ENCODE measurements around the gene MCC. TPM values are rescaled to one million over a fixed set of nuclear protein-coding genes. Genes with fewer than 3 reads are reported as not detected.

MCC gene
- total RNA-seq, 1 experiment from 2014 or later: 23.5 TPM

- TF ChIP-seq ZNF423 (CRISPR knock-in tag; IDR thresholded peaks at IDR 0.05) (no peak), MAX (CRISPR knock-in tag; IDR thresholded peaks at IDR 0.05) (no peak), TEAD1 (CRISPR knock-in tag; IDR thresholded peaks at IDR 0.05) (no peak), E2F4 (CRISPR knock-in tag; IDR thresholded peaks at IDR 0.05; ENCODE audit: borderline replicate concordance, low read depth) (no peak), SP1 (CRISPR knock-in tag; conservative IDR thresholded peaks at IDR 0.05) (no peak), JAZF1 (CRISPR knock-in tag; IDR thresholded peaks at IDR 0.05) (no peak), ZMAT4 (CRISPR knock-in tag; IDR thresholded peaks at IDR 0.05) (no peak)
Observed at GRCh38 chr5:113005454-113005853, 482.8 kb downstream of the MCC start (continued).

- ChIA-PET CTCF (no interaction called here), POLR2A (no interaction called here)
- H3K9me3 Mint-ChIP-seq: no peaks in the 10 kb centered on the region
- no peak overlapping the region for H3K4me3 Mint-ChIP-seq
- peaks cover 3% of the 10 kb centered on the region for H3K4me1 Mint-ChIP-seq
- TF ChIP-seq ZNF121 (CRISPR knock-in tag; IDR thresholded peaks at IDR 0.05) (no peak), ATF3 (CRISPR knock-in tag; conservative IDR thresholded peaks at IDR 0.05) (no peak), MLX (CRISPR knock-in tag; IDR thresholded peaks at IDR 0.05) (no peak), CDX4 (CRISPR knock-in tag; IDR thresholded peaks at IDR 0.05; ENCODE audit: borderline replicate concordance) (no peak), ZNF512 (CRISPR knock-in tag; IDR thresholded peaks at IDR 0.05; ENCODE audit: borderline replicate concordance) (no peak), ZNF423 (CRISPR knock-in tag; IDR thresholded peaks at IDR 0.05) (no peak), USF2 (CRISPR knock-in tag; IDR thresholded peaks at IDR 0.05) (no peak), EMX1 (CRISPR knock-in tag; IDR thresholded peaks at IDR 0.05) (no peak), RORB (CRISPR knock-in tag; IDR thresholded peaks at IDR 0.05) (no peak), FOXK1 (CRISPR knock-in tag; IDR thresholded peaks at IDR 0.05) (no peak), FOXJ3 (CRISPR knock-in tag; IDR thresholded peaks at IDR 0.05; ENCODE audit: borderline replicate concordance) (no peak), KAT7 (CRISPR knock-in tag; IDR thresholded peaks at IDR 0.05; ENCODE audit: borderline replicate concordance) (no peak)
- ATAC-seq (no peak), DNase-seq (ENCODE audit: low spot score) (no peak)
- peaks cover 64% of the 10 kb centered on the region for H3K36me3 Mint-ChIP-seq
- no peak overlapping the region for H3K27ac Mint-ChIP-seq
- no peaks in the 10 kb centered on the region for H3K27me3 Mint-ChIP-seq (ENCODE audit: low read depth)
Observed at GRCh38 chr5:113003763-113004162, 484.5 kb downstream of the MCC start.

GRCh38 chr5:113002423-113002822 lies 485.8 kb downstream of the MCC start:
- DNase-seq (ENCODE audit: low spot score) (no peak), ATAC-seq (no peak)
- Mint-ChIP-seq H3K4me1 (peaks cover 11% of the 10 kb centered on the region), H3K4me3 (no peak overlapping the region), H3K27me3 (ENCODE audit: low read depth) (no peaks in the 10 kb centered on the region), H3K36me3 (peaks cover 58% of the 10 kb centered on the region), H3K9me3 (no peaks in the 10 kb centered on the region), H3K27ac (no peak overlapping the region)
- POLR2A ChIA-PET: no interaction called here
- CTCF ChIA-PET: no interaction called here
- no peak for TF ChIP-seq ATF1 (CRISPR knock-in tag; IDR thresholded peaks at IDR 0.05)
- TF ChIP-seq ZNF317 (CRISPR knock-in tag; IDR thresholded peaks at IDR 0.05; ENCODE audit: borderline replicate concordance, low read depth): no peak
- TF ChIP-seq TCF7 (CRISPR knock-in tag; IDR thresholded peaks at IDR 0.05; ENCODE audit: low read depth): no peak
- TF ChIP-seq ZMAT4 (CRISPR knock-in tag; IDR thresholded peaks at IDR 0.05): no peak
- no peak for TF ChIP-seq HMGXB4 (CRISPR knock-in tag; IDR thresholded peaks at IDR 0.05)
- no peak for TF ChIP-seq IRF1 (CRISPR knock-in tag; IDR thresholded peaks at IDR 0.05)
- no peak for TF ChIP-seq ERG (CRISPR knock-in tag; IDR thresholded peaks at IDR 0.05)
